IMR-90 (cell line): ENCODE results near the gene SSH2. TPM values are rescaled to one million over a fixed set of nuclear protein-coding genes. Genes with fewer than 3 reads are reported as not detected.

Experiments used
- ATAC-seq: fragments of 200-7000 bp; cut with Tn5 transposase; 2 replicates; pipeline ENCODE4 v1.9.1; 2020; ENCODE audit warnings: low read depth, mild to moderate bottlenecking, moderate library complexity
- BruUV-seq: library from RNA; stranded (reverse); fragments of 400-500 nt; replicated peaks from 2 replicates; lab custom pipeline; 2021; lab: Mats Ljungman, UMichigan
- CTCF ChIA-PET: fragments of 300-600 bp; formaldehyde crosslinking; extraction: SDS; loops from one replicate; lab custom pipeline; 2021; ENCODE audit warnings: antibody characterized with exemption; lab: Yijun Ruan, JAX
- POLR2A ChIA-PET: fragments of 300-600 bp; sonication (Branson Sonifier 250); formaldehyde crosslinking; loops from one replicate; lab custom pipeline; 2022; ENCODE audit warnings: antibody characterized with exemption; ENCODE audit not compliant: unreplicated experiment; lab: Charles Lee
- DNase-seq: peaks from one replicate; pipeline ENCODE4 v3.0.0; 2013
- H2AFZ ChIP-seq: replicated peaks from 2 replicates; pipeline ENCODE3; 2013; ENCODE audit warnings: low read length, mild to moderate bottlenecking; ENCODE audit not compliant: poor library complexity
- H2AK5ac ChIP-seq: 2 replicates; pipeline ENCODE4 v1.6.1; 2013; ENCODE audit warnings: low read depth, low read length, inconsistent platforms
- H2AK9ac ChIP-seq: replicated peaks from 2 replicates; pipeline ENCODE3; 2013; ENCODE audit warnings: mild to moderate bottlenecking, low read depth, low read length, moderate library complexity; ENCODE audit not compliant: poor library complexity
- H2BK120ac ChIP-seq: 2 replicates; pipeline ENCODE4 v1.6.1; 2013; ENCODE audit warnings: low read depth, low read length, inconsistent platforms
- H2BK15ac ChIP-seq: 3 replicates; pipeline ENCODE4 v1.6.1; 2013; ENCODE audit warnings: low read depth, low read length, inconsistent platforms
- H2BK20ac ChIP-seq: 2 replicates; pipeline ENCODE4 v1.6.1; 2013; ENCODE audit warnings: low read depth, mild to moderate bottlenecking, inconsistent platforms, low read length, moderate library complexity
- H2BK5ac ChIP-seq: 2 replicates; pipeline ENCODE4 v1.6.1; 2013; ENCODE audit warnings: mild to moderate bottlenecking, low read depth, low read length, inconsistent platforms; ENCODE audit not compliant: poor library complexity, severe bottlenecking
- H3K14ac ChIP-seq: replicated peaks from 2 replicates; pipeline ENCODE4 v1.6.1; 2013; ENCODE audit warnings: low read depth, low read length, inconsistent platforms
- H3K18ac ChIP-seq: 2 replicates; pipeline ENCODE4 v1.6.1; 2013; ENCODE audit warnings: low read depth, low read length, control low read depth
- H3K23ac ChIP-seq: 2 replicates; pipeline ENCODE4 v1.6.1; 2013; ENCODE audit warnings: low read depth, low read length, inconsistent platforms
- H3K27ac ChIP-seq: 2 replicates; pipeline ENCODE4 v1.5.1; 2013; ENCODE audit warnings: mild to moderate bottlenecking, control low read depth, low read length; ENCODE audit not compliant: insufficient read depth
- H3K27me3 ChIP-seq: 2 replicates; pipeline ENCODE4 v1.6.1; 2013; ENCODE audit warnings: low read length; ENCODE audit not compliant: control insufficient read depth, insufficient read depth
- H3K36me3 ChIP-seq: 2 replicates; pipeline ENCODE4 v1.6.1; 2013; ENCODE audit warnings: low read length, mixed read lengths; ENCODE audit not compliant: control insufficient read depth, insufficient read depth
- H3K4ac ChIP-seq: 2 replicates; pipeline ENCODE4 v1.6.1; 2013; ENCODE audit warnings: low read depth, low read length, inconsistent platforms
- H3K4me1 ChIP-seq: 2 replicates; pipeline ENCODE4 v1.6.1; 2013; ENCODE audit warnings: low read length, mixed read lengths; ENCODE audit not compliant: control insufficient read depth, insufficient read depth
- H3K4me2 ChIP-seq: 2 replicates; pipeline ENCODE4 v1.6.1; 2013; ENCODE audit warnings: low read depth, mild to moderate bottlenecking, control low read depth, low read length, moderate library complexity
- H3K4me3 ChIP-seq: 2 replicates; pipeline ENCODE4 v1.5.1; 2013; ENCODE audit warnings: low read depth, mild to moderate bottlenecking, control low read depth, low read length, moderate library complexity; ENCODE audit not compliant: insufficient read depth
- H3K56ac ChIP-seq: 2 replicates; pipeline ENCODE4 v1.6.1; 2013; ENCODE audit warnings: low read length, inconsistent platforms; ENCODE audit not compliant: insufficient read depth; ENCODE audit errors: extremely low read depth
- H3K79me1 ChIP-seq, 2 experiments: 2 replicates each; pipeline ENCODE4 v1.6.1; 2013; ENCODE audit warnings: low read length in 2 of 2, inconsistent platforms in 1 of 2, low read depth in 1 of 2
- H3K9ac ChIP-seq: 2 replicates; pipeline ENCODE4 v1.6.1; 2013; ENCODE audit warnings: low read depth, low read length, control low read depth
- H3K9me1 ChIP-seq: 2 replicates; pipeline ENCODE4 v1.6.1; 2013; ENCODE audit warnings: low read length, inconsistent platforms; ENCODE audit not compliant: insufficient read depth
- H3K9me3 ChIP-seq: 2 replicates; pipeline ENCODE4 v1.6.1; 2013; ENCODE audit warnings: low read length; ENCODE audit not compliant: control insufficient read depth, insufficient read depth
- H4K20me1 ChIP-seq: 2 replicates; pipeline ENCODE4 v1.6.1; 2013; ENCODE audit warnings: low read length, inconsistent platforms; ENCODE audit not compliant: insufficient read depth
- H4K5ac ChIP-seq: 2 replicates; pipeline ENCODE4 v1.6.1; 2013; ENCODE audit warnings: mild to moderate bottlenecking, low read depth, low read length, control low read depth
- H4K8ac ChIP-seq, 2 experiments: 2 replicates each; pipeline ENCODE4 v1.6.1; 2013; ENCODE audit warnings: low read depth in 2 of 2, low read length in 2 of 2, control low read depth in 1 of 2, inconsistent platforms in 1 of 2
- H4K91ac ChIP-seq: 2 replicates; pipeline ENCODE4 v1.6.1; 2013; ENCODE audit warnings: low read depth, low read length, inconsistent platforms; ENCODE audit not compliant: insufficient read depth
- BHLHE40 ChIP-seq: fragments of 150-350 bp; IDR thresholded peaks from 2 replicates; pipeline ENCODE4 v1.6.1; 2016; ENCODE audit warnings: mild to moderate bottlenecking, low read depth, low read length
- NFE2L2 ChIP-seq: fragments of 150-350 bp; IDR thresholded peaks from 2 replicates; pipeline ENCODE4 v1.6.1; 2016; ENCODE audit warnings: low read depth, mild to moderate bottlenecking, low read length
- POLR2A ChIP-seq: IDR thresholded peaks from 2 replicates; pipeline ENCODE4 v1.6.1; 2012; ENCODE audit warnings: mild to moderate bottlenecking, low read depth, low read length
- WGBS, 2 experiments: methylation state at CpG; one replicate each; pipeline versions ENCODE4 v1.1.5 to v1.1.7; 2013; ENCODE audit warnings: missing lambda C conversion rate in 2 of 2; ENCODE audit not compliant: insufficient read length in 1 of 2; ENCODE audit errors: extremely low coverage in 2 of 2; 5-methylcytosine and 5-hydroxymethylcytosine counted together
- dilution Hi-C: fragments of 300-500 bp; cut with HindIII; formaldehyde crosslinking; loops from one replicate; pipeline ENCODE4 v1.14.3; 2018; ENCODE audit warnings: low sequenced_read_pairs; ENCODE audit not compliant: unreplicated experiment
- in situ Hi-C: fragments of 300-500 bp; cut with MboI; formaldehyde crosslinking; loops from 3 replicates; pipeline ENCODE4 v1.14.3; 2019; ENCODE audit warnings: low sequenced_read_pairs, inconsistent platforms, mixed read lengths
- intact Hi-C: fragments of 100-400 bp; cut with micrococcal nuclease; formaldehyde crosslinking; loops from 2 replicates; pipeline ENCODE4 v1.10.0; 2022
- polyA plus RNA-seq, 3 experiments: library from polyadenylated mRNA; depleted of rRNA; stranded (reverse); fragments of >200 nt; gene quantifications; 2 replicates each; pipeline ENCODE4 v1.2.3, GENCODE V29; 2012; ENCODE audit warnings: low replicate concordance in 1 of 3
- total RNA-seq: library from RNA; depleted of rRNA; stranded (reverse); fragments of >200 nt; gene quantifications from 2 replicates; pipeline ENCODE4 v1.2.3, GENCODE V29; 2012

Gene SSH2
- total and polyA plus RNA-seq, 2 of the 4 experiments (the other 2 are of a cell fraction) = 9.3 TPM

DNA sequence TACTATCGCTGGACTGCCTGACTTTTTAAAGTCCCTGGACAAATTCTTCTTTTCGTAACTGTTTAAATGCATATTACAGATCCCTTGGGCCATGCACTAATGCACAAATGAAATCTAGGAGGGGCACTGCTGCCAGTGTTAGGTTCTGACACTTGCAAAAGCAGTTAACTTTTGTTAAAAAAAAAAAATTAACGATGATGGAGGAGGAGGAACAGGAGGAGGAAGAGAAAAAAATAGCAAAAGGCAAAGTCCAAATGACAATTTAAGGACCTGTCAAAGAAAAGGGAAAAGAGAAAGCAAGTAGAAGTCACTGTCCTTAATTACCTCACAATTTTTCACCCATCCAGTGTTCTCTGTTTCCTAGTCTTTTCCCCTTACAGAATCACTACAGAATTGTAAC lies 209.5 kb downstream of the SSH2 start:
- dilution Hi-C loops = no loop called here
- ATAC-seq (no peak), DNase-seq (no peak)
- H3K18ac ChIP-seq = no peak overlapping the region
- ChIA-PET CTCF (no interaction called here), POLR2A (no interaction called here)
- H3K4me2 ChIP-seq = no peak overlapping the region
- no peak overlapping the region for H2BK20ac ChIP-seq
- H3K56ac ChIP-seq = no peak overlapping the region
- H3K27ac ChIP-seq = no peak overlapping the region
- peaks cover 3 to 17% of the 10 kb centered on the region in 2 experiments; a peak in 3 of 4 replicates for H3K79me1 ChIP-seq
- H3K14ac ChIP-seq = no peak overlapping the region
- H2AFZ ChIP-seq = no peak overlapping the region
- no peak overlapping the region for H3K23ac ChIP-seq
- H3K4me1 ChIP-seq = no peaks in the 10 kb centered on the region
- H4K20me1 ChIP-seq = no peaks in the 10 kb centered on the region
- no peak overlapping the region for H2AK9ac ChIP-seq
- no TSS peak for BruUV-seq
- H3K27me3 ChIP-seq = no peaks in the 10 kb centered on the region
- no peak overlapping the region for H3K4ac ChIP-seq
- H4K8ac ChIP-seq = no peak overlapping the region
- no peak overlapping the region for H2BK15ac ChIP-seq
- in situ Hi-C loops = no loop called here
- no peak overlapping the region for H3K9ac ChIP-seq
- H2AK5ac ChIP-seq = no peak overlapping the region
- no peaks in the 10 kb centered on the region for H3K9me3 ChIP-seq
- H4K91ac ChIP-seq = no peak overlapping the region
- no peaks in the 10 kb centered on the region for H3K9me1 ChIP-seq
- WGBS, 2 experiments = no CpG with 5 or more reads among the region's 3 CpGs
- H2BK5ac ChIP-seq = no peak overlapping the region
- H4K5ac ChIP-seq = no peak overlapping the region
- H2BK120ac ChIP-seq = no peak overlapping the region
- H3K4me3 ChIP-seq = no peak overlapping the region
- no peak for TF ChIP-seq BHLHE40
- no peak for TF ChIP-seq NFE2L2
- TF ChIP-seq POLR2A = no peak
- no peaks in the 10 kb centered on the region; the same call in 1 of the 2 replicates for H3K36me3 ChIP-seq
- intact Hi-C loops = no loop called here
